GM23338 (cell line): ENCODE data around the gene CCDC167.

Experiments
- EZH2 ChIP-seq: fragments of 200-600 bp; sonication (generic); IDR thresholded peaks from one replicate; pipeline ENCODE4 v1.8.0; 2017; ENCODE audit warnings: antibody characterized with exemption, mild to moderate bottlenecking, low read depth; ENCODE audit not compliant: unreplicated experiment
- POLR2AphosphoS5 ChIP-seq: IDR thresholded peaks from 2 replicates; pipeline ENCODE4 v1.6.1; 2016; ENCODE audit warnings: antibody characterized with exemption, low read depth
- TF ChIP-seq, protein P1 (sequence below), 2 experiments: fragments of 200-600 bp in 1 of 2; sonication (generic) in 1 of 2; conservative IDR thresholded peaks; 2 replicates each; pipeline versions ENCODE4 v1.5.1 to v1.6.1; 2016 to 2017; ENCODE audit warnings: antibody characterized with exemption in 2 of 2, low read depth in 2 of 2, mild to moderate bottlenecking in 2 of 2, moderate library complexity in 1 of 2

DNA sequence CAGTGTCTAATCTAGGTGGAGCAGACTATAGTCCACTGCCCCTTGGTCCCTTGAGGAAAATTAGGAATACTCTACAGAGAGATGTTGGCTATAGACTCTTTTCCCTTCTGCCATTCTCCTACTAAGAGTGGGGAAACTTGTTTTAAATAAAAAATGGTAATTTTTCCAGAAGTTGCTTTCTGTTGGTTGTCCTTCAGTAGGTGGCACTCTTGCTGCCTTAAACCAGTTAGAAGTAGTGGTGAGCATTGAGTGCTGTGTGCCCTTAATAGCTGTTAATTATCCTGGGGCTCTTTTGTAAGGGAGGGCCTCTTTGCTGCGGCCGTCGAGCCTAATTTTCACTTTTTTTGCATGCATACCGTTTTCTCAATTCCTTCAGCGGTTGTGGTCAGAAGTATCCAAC is 63.9 kb downstream of the CCDC167 start:
- TF ChIP-seq, protein P1, sequence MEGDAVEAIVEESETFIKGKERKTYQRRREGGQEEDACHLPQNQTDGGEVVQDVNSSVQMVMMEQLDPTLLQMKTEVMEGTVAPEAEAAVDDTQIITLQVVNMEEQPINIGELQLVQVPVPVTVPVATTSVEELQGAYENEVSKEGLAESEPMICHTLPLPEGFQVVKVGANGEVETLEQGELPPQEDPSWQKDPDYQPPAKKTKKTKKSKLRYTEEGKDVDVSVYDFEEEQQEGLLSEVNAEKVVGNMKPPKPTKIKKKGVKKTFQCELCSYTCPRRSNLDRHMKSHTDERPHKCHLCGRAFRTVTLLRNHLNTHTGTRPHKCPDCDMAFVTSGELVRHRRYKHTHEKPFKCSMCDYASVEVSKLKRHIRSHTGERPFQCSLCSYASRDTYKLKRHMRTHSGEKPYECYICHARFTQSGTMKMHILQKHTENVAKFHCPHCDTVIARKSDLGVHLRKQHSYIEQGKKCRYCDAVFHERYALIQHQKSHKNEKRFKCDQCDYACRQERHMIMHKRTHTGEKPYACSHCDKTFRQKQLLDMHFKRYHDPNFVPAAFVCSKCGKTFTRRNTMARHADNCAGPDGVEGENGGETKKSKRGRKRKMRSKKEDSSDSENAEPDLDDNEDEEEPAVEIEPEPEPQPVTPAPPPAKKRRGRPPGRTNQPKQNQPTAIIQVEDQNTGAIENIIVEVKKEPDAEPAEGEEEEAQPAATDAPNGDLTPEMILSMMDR (conservative IDR thresholded peaks at IDR 0.05; ENCODE audit: low read depth in 2 of 2): 0 out of 4 replicates have a peak, but pooled peaks of 1 of the 2 experiments have one; percentile 0
- TF ChIP-seq POLR2AphosphoS5: no peak
- no peak for TF ChIP-seq EZH2
